Effector memory CD4-positive, alpha-beta T cell (primary cell): ENCODE measurements around the gene GDF9.

Experiments used
- DNase-seq, 3 donors: peaks; one replicate each; pipeline ENCODE4 v3.0.0-alpha.2; 2020
- H3K27ac ChIP-seq: 2 replicates; pipeline ENCODE4 v1.7.0; 2013; ENCODE audit warnings: mild to moderate bottlenecking, low read length, moderate library complexity; ENCODE audit not compliant: insufficient read depth, poor library complexity, severe bottlenecking
- H3K27me3 ChIP-seq: replicated peaks from 2 replicates; pipeline ENCODE4 v1.7.0; 2013; ENCODE audit warnings: mild to moderate bottlenecking, low read length; ENCODE audit not compliant: insufficient read depth, control insufficient read depth, poor library complexity, severe bottlenecking
- H3K36me3 ChIP-seq: 2 replicates; pipeline ENCODE4 v1.7.0; 2013; ENCODE audit warnings: mild to moderate bottlenecking, low read length, moderate library complexity; ENCODE audit not compliant: control insufficient read depth, insufficient read depth
- H3K4me1 ChIP-seq: 2 replicates; pipeline ENCODE4 v1.7.0; 2013; ENCODE audit warnings: low read length, mild to moderate bottlenecking; ENCODE audit not compliant: control insufficient read depth, insufficient read depth, poor library complexity, severe bottlenecking
- H3K4me3 ChIP-seq: 2 replicates; pipeline ENCODE4 v1.7.0; 2013; ENCODE audit warnings: low read length, low read depth, mild to moderate bottlenecking; ENCODE audit not compliant: insufficient read depth, poor library complexity, severe bottlenecking
- H3K9me3 ChIP-seq: 2 replicates; pipeline ENCODE4 v1.7.0; 2013; ENCODE audit warnings: mild to moderate bottlenecking, low read length, moderate library complexity; ENCODE audit not compliant: control insufficient read depth

The GDF9 gene

GRCh38 chr5:132814503-132815294, 51.6 kb downstream of the GDF9 start:
- Histone ChIP-seq H3K4me3 (no peak overlapping the region), H3K4me1 (peaks cover 14% of the 10 kb centered on the region), H3K27me3 (peaks cover 30% of the 10 kb centered on the region), H3K36me3 (no peaks in the 10 kb centered on the region), H3K27ac (no peak overlapping the region), H3K9me3 (no peaks in the 10 kb centered on the region)
- no peak for DNase-seq

- Histone ChIP-seq H3K9me3 (no peaks in the 10 kb centered on the region), H3K27me3 (peaks cover 25% of the 10 kb centered on the region), H3K4me3 (peak overlapping the region; percentile 55), H3K4me1 (peaks cover 14% of the 10 kb centered on the region), H3K36me3 (no peaks in the 10 kb centered on the region), H3K27ac (no peak overlapping the region)
- DNase-seq: no peak
Observed at GRCh38 chr5:132813599-132814502, 52.4 kb downstream of the GDF9 start.

GRCh38 chr5:132812781-132813598, 53.3 kb downstream of the GDF9 start, which contains the start of gene SOWAHA:
TSS of gene SOWAHA (plus strand) at chr5:132813302. CDS start at chr5:132813622, 320 bp downstream.
- Histone ChIP-seq H3K27me3 (peaks cover 25% of the 10 kb centered on the region), H3K4me1 (peaks cover 14% of the 10 kb centered on the region), H3K36me3 (no peaks in the 10 kb centered on the region), H3K27ac (no peak within 1 kb of the TSS), H3K9me3 (no peaks in the 10 kb centered on the region), H3K4me3 (peak within 1 kb of the TSS; percentile 55)
- no peak for DNase-seq

GRCh38 chr5:132812123-132812765, 54.0 kb downstream of the GDF9 start:
- no peaks in the 10 kb centered on the region for H3K36me3 ChIP-seq
- H3K27me3 ChIP-seq: peaks cover 27% of the 10 kb centered on the region
- DNase-seq: no peak
- H3K9me3 ChIP-seq: no peaks in the 10 kb centered on the region
- no peak overlapping the region for H3K27ac ChIP-seq
- no peak overlapping the region for H3K4me3 ChIP-seq
- peaks cover 14% of the 10 kb centered on the region for H3K4me1 ChIP-seq
